Thoracic aorta (tissue), 2 donors: ENCODE results near the gene UHRF1. TPM values are rescaled to one million over a fixed set of nuclear protein-coding genes. Genes with fewer than 3 reads are reported as not detected.
A peak's percentile ranks its signal among the peaks of the same experiment; 100 is the strongest.

Experiments used
- ATAC-seq: fragments of 150-250 bp; one replicate; pipeline ENCODE4 v1.8.0; 2017; ENCODE audit warnings: low read depth; ENCODE audit not compliant: insufficient number of reproducible peaks, low FRiP score
- DNase-seq: peaks from one replicate; pipeline ENCODE4 v3.0.0-alpha.2; 2020; ENCODE audit warnings: low spot score
- H3K27ac ChIP-seq, 2 donors: fragments of 200-600 bp; sonication (generic); 1 replicate in 1 of 2; 2 replicates in 1 of 2; pipeline ENCODE4 v1.5.1; 2016; ENCODE audit warnings: mild to moderate bottlenecking in 2 of 2, moderate library complexity in 2 of 2
- H3K27me3 ChIP-seq: fragments of 200-600 bp; sonication (generic); replicated peaks from 2 replicates; pipeline ENCODE4 v1.6.0; 2016; ENCODE audit warnings: mild to moderate bottlenecking; ENCODE audit not compliant: insufficient read depth
- H3K36me3 ChIP-seq: fragments of 200-600 bp; sonication (generic); one replicate; pipeline ENCODE4 v1.5.1; 2016
- H3K4me1 ChIP-seq, 2 donors: fragments of 200-600 bp; sonication (generic); 1 replicate in 1 of 2; 2 replicates in 1 of 2; pipeline versions ENCODE4 v1.5.1 to v1.6.0; 2016; ENCODE audit warnings: low read depth in 2 of 2, mild to moderate bottlenecking in 1 of 2; ENCODE audit not compliant: control insufficient read depth in 1 of 2
- H3K4me3 ChIP-seq: fragments of 200-600 bp; sonication (generic); 2 replicates; pipeline ENCODE4 v1.5.1; 2016; ENCODE audit warnings: mild to moderate bottlenecking
- H3K9me3 ChIP-seq: fragments of 200-600 bp; sonication (generic); 2 replicates; pipeline ENCODE4 v1.5.1; 2016
- total RNA-seq, 2 donors: library from RNA; depleted of rRNA; stranded (reverse); fragments of >200 nt; gene quantifications; one replicate each; pipeline versions ENCODE4 v1.1.0 to v1.2.3, GENCODE V29; 2016
- TF ChIP-seq, protein P1 (sequence below): fragments of 200-600 bp; sonication (generic); IDR thresholded peaks from one replicate; pipeline ENCODE4 v1.5.1; 2019; ENCODE audit warnings: antibody characterized with exemption

UHRF1 gene
- total RNA-seq, 2 donors from 2014 or later, result 1.6 to 2.2 TPM

DNA sequence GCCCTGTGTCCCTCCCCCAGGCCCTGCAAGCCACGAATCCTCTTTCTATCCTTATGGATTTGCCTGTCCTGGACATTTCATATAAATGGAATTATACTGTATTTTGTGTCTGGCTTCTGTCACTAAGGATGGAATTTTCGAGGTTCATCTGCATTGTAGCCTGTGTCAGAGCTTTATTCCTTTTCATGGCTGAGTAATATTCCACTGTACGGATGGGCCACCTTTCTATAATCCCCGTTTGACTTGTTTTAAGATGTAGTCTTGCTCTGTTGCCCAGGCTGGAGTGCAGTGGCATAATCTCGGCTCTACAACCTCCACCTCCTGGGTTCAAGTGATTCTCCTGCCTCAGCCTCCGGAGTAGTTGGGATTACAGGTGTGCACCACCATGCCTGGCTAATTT lies 55.8 kb downstream of the UHRF1 start:
- TF ChIP-seq, protein P1, sequence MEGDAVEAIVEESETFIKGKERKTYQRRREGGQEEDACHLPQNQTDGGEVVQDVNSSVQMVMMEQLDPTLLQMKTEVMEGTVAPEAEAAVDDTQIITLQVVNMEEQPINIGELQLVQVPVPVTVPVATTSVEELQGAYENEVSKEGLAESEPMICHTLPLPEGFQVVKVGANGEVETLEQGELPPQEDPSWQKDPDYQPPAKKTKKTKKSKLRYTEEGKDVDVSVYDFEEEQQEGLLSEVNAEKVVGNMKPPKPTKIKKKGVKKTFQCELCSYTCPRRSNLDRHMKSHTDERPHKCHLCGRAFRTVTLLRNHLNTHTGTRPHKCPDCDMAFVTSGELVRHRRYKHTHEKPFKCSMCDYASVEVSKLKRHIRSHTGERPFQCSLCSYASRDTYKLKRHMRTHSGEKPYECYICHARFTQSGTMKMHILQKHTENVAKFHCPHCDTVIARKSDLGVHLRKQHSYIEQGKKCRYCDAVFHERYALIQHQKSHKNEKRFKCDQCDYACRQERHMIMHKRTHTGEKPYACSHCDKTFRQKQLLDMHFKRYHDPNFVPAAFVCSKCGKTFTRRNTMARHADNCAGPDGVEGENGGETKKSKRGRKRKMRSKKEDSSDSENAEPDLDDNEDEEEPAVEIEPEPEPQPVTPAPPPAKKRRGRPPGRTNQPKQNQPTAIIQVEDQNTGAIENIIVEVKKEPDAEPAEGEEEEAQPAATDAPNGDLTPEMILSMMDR, result no peak
- Histone ChIP-seq H3K36me3 (no peaks in the 10 kb centered on the region), H3K4me1 (peaks cover 2 to 8% of the 10 kb centered on the region in 2 donors), H3K27me3 (no peaks in the 10 kb centered on the region), H3K27ac (no peak overlapping the region), H3K9me3 (no peaks in the 10 kb centered on the region), H3K4me3 (no peak overlapping the region)
- no peak for ATAC-seq
- DNase-seq, result no peak

DNA sequence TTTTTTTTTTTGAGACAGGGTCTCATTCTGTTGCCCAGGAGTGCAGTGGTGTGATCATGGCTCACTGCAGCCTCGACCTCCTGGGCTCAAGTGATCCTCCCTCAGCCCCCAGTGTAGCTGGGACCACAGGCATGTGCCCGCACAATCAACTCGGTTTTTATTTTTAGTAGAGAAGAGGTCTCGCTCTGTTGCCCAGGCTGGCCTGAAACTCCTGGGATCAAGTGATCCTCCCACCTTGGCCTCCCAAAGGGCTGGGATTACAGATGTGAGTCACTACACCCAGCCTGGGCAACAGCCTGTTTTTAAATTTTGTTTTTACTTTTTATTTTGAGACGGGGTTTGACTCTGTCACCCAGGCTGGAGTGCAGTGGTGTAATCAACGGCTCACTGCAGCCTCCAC lies 57.3 kb downstream of the UHRF1 start:
- Histone ChIP-seq H3K27ac (no peak overlapping the region), H3K36me3 (no peaks in the 10 kb centered on the region), H3K9me3 (no peaks in the 10 kb centered on the region), H3K4me3 (no peak overlapping the region), H3K27me3 (no peaks in the 10 kb centered on the region), H3K4me1 (peaks cover 12 to 23% of the 10 kb centered on the region in 2 donors)
- no peak for DNase-seq
- no peak for ATAC-seq
- TF ChIP-seq, protein P1, result no peak

DNA sequence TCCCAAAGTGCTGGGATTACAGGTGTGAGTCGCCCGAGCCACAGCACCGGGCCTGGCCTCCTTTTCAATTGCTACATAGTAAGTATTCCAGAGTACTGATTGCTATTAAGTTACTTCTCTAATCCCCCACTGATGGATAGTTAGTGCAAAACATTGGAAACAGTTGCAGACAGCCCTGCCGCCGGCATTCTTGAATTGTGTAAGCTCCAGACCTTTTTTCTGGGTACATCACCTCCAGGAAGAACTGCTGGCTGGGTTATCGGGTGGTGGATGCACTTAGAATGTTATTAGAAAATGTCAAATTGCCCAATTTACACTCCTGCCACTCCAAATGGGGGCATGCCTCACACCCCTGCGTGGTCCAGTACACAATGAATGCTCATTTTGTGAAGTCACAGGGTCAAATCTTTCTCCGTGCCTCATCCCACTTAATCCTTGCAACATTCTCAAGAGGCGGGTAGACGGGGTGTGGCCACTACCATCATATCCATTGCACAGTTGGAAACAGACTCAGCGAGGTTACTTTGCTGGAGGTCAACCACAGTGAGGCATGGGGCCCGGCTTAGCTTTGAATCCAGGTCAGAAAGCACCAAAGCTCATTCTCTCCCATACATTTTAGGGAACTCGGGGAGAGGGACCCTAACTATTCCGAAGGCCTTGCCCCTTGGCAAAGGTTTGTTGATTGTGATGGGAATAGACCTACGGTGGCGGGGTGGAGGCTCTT lies 58.6 kb downstream of the UHRF1 start:
- no peak for ATAC-seq
- peak overlapping the region in 1 of 2 donors; percentile 28 for H3K27ac ChIP-seq
- no peaks in the 10 kb centered on the region for H3K27me3 ChIP-seq
- H3K4me1 ChIP-seq, result peaks cover 17 to 35% of the 10 kb centered on the region in 2 donors
- no peaks in the 10 kb centered on the region for H3K9me3 ChIP-seq
- DNase-seq, result no peak
- no peaks in the 10 kb centered on the region for H3K36me3 ChIP-seq
- peak overlapping the region; percentile 63 for H3K4me3 ChIP-seq
- TF ChIP-seq, protein P1, result no peak

DNA sequence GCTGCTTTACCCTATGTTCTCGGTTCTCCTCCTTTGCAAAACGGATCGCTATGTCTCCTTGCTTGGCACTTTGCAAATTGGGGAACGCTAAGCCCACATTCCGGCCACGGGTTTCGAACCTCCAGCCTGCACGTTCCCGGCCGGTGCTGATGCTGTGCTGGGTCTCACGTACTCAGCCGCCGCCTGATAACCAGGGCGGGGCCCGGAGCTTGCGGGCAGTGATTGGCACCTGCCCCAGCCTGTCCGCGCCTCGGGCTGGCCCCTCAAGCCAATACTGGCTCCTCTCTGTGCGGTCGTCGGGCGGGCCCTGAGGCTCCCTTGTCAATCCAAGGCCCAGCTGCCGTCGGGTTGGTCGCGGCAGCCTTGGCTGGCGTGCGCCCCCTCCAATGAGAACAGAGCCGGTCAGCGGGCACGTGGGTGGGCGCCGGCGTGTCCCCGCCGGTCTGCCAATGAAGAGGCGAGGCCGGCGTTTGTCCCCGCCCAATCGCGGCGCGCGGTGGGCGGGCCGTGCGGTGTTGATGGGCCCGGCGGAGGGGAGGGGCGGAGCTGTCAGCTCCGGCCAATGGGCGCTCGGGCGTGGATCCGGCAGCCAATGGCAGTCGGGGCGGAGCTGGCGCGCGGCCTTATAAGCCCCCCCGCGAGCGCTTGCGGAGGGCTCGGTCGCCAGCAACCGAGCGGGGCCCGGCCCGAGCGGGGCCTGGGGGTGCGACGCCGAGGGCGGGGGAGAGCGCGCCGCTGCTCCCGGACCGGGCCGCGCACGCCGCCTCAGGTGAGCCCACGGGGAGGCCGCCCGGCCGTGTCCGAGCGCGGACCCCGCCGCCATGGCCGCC lies 59.4 kb downstream of the UHRF1 start, which contains the start of gene KDM4B:
TSS of gene KDM4B (plus strand) at position 652 of the 830 bp plus-strand sequence. CDS start 63,778 bp downstream, outside the sequence.
- ATAC-seq, result peak; percentile 91
- no peaks in the 10 kb centered on the region for H3K9me3 ChIP-seq
- DNase-seq, result peak; percentile 97
- H3K27me3 ChIP-seq, result no peaks in the 10 kb centered on the region
- peak within 1 kb of the TSS in 1 of 2 donors; percentile 28 for H3K27ac ChIP-seq
- peak within 1 kb of the TSS; percentile 76 for H3K4me3 ChIP-seq
- peaks cover 17 to 36% of the 10 kb centered on the region in 2 donors for H3K4me1 ChIP-seq
- H3K36me3 ChIP-seq, result no peaks in the 10 kb centered on the region
- TF ChIP-seq, protein P1, result no peak

DNA sequence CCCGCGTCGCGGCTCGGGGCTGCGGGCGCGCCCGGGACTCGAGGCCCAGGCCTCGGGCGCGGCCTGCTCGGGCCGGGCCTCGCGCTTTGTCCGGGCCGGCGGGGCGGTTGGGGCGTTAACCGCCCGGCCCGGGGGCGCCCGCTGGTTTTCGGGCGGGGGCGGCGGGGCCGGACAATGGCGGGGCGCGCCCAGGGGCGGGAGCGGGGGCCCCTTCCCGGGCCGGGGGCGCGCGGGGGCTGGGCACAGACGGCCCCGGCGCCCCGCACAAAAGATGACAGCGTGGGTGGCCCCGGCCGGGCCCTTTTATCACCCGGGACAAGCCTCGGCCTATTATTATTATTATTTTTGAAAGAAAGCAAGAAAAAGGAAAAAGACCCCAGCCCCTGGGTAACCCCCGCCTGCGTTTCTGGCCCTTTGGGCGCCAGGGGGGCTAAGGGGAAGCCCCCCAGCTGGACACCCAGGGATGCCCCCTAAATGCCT lies 60.0 kb downstream of the UHRF1 start:
- peak; percentile 5 for ATAC-seq
- no peak overlapping the region for H3K27ac ChIP-seq

More for the DNA sequence above, 60.0 kb downstream of the UHRF1 start:
- H3K27me3 ChIP-seq, result no peaks in the 10 kb centered on the region
- TF ChIP-seq, protein P1, result no peak
- peak overlapping the region; percentile 76 for H3K4me3 ChIP-seq
- H3K4me1 ChIP-seq, result peaks cover 17 to 36% of the 10 kb centered on the region in 2 donors
- H3K9me3 ChIP-seq, result no peaks in the 10 kb centered on the region
- DNase-seq, result no peak
- no peaks in the 10 kb centered on the region for H3K36me3 ChIP-seq
